Stimulated activated CD4-positive, alpha-beta T cell treated with anti-CD3 and anti-CD28 coated beads, Interleukin-4, amount 100 ng/mL, for 24 hours (primary cell): ENCODE data around the gene ZNF213.
"Not testable (repeated sequence)": the region's sequence is repeated elsewhere in the genome, so short reads cannot be mapped to it uniquely, and the experiment has no call there.

Source experiments
- DNase-seq: peaks from one replicate; pipeline ENCODE4 v3.0.0-alpha.2; 2020

The ZNF213 gene

DNA sequence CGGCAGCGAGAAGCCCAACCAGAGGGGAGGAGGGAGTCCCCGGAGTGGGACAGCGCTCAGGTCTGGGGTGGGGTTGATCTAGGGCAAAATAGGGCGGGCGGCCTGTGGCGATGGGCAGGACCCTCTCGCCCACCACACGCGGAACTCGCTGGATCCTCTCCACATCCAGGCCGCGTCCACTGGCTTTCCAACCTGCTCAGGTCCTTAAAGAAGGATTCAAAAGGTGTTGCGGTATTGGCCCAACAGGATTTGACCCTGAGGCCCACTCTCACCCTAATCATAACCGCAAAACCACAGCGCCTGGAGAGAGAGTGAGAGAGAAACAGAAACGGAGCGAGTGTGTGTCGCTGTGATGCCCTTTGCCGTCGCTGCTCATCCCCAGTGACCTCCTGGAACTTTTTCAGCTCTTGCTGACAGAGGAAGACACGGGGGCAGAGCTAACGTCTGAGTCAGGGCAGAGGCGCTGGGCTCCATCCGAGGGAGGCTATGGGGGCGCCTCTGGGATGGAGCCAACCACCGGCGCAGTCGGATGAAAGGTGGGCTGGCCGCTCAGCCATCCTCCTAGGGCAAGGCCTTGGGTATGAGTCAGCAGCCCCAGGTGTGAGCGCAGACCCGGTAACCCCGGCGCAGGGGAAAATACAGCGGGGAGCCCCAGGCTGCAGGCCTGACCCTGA lies 36.5 kb downstream of the ZNF213 start:
- peak; percentile 50 for DNase-seq

GRCh38 chr16:3171855-3172593 lies 37.2 kb downstream of the ZNF213 start:
- DNase-seq = peak; percentile 62

- no peak for DNase-seq
Observed at GRCh38 chr16:3173892-3174617, 39.2 kb downstream of the ZNF213 start.

DNA sequence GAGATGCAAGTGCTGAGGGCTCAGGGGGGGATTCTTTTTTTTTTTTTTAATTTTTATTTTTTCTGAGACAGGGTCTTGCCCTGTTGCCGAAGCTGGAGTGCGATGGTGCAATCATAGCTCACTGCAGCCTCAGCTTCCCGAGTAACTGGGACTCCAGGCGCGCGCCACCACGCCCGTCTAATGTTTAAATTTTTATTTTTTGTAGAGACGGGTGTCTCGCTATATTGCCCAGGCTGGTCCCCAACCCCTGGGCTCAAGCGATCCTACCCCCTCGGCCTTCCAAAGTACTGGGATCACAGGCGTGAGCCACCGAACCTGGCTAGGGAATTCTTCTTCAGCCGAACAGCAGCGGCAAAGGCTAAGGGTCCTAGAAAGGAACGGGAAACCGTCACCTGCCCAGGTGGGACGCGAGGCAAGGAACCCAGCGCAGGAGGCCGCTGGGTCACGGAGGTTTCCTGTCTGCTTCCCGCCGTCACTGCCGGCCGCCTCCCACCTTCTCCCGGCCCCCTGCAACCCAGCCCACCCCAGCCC lies 39.9 kb downstream of the ZNF213 start:
- no peak for DNase-seq

DNA sequence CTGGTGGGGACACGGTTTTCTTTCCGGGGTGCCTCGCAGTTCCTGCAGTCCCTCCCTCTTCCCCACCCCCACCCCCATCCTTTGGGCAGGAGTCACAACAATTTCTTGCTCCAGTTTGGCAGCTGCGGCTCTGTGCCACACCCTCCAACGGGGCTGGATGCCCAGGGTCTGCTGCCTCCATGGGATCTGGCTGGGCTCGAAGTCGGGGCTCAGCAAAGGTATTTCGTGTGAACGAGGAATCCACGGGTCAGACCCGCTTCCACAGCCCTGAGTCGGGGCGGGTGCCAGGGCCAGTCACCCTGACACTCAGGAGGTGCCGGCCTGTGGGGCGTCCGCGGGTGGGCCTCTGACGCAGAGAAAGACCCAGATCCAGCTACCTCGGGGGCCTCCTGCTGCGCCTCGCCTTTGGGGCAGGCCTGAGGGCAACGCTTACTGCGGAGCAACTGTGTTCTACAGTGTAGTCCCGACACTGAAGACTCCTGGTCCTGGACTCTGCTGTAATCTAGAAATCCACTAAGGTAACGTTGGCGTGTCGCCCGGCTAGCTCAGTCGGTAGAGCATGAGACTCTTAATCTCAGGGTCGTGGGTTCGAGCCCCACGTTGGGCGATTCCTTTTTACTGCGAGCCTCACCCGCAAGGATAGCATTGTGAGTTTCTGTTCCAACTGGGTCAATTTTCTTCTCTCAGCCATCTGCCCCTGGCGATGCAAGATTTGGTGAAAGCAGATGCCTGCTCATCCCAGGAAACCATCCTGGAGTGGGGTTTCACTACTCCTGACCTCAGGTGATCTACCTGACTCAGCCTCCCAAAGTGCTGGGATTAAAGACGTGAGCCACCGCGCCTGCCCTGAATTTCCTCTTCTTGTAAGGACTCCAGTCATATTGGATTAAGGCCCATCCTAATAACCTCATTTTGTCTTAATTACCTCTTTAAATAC lies 40.6 kb downstream of the ZNF213 start:
- DNase-seq = peak; percentile 41

- DNase-seq = no peak
Observed at GRCh38 chr16:3179651-3180050, 44.8 kb downstream of the ZNF213 start.

- DNase-seq = no peak
Observed at GRCh38 chr16:3180445-3180878, 45.6 kb downstream of the ZNF213 start.

DNA sequence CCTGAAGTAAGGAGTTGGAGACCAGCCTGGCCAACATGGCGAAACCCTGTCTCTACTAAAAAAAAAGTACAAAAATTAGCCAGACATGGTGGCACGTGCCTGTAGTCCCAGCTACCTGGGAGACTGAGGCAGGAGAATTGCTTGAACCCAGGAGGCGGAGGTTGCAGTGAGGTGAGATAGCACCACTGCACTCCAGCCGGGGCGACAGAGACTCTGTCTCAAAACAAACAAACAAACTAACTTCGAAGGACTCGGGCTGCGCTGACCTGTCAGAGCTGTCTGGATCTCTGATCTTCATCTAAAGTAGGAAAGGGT lies 47.4 kb downstream of the ZNF213 start:
- DNase-seq = not testable (repeated sequence)

DNA sequence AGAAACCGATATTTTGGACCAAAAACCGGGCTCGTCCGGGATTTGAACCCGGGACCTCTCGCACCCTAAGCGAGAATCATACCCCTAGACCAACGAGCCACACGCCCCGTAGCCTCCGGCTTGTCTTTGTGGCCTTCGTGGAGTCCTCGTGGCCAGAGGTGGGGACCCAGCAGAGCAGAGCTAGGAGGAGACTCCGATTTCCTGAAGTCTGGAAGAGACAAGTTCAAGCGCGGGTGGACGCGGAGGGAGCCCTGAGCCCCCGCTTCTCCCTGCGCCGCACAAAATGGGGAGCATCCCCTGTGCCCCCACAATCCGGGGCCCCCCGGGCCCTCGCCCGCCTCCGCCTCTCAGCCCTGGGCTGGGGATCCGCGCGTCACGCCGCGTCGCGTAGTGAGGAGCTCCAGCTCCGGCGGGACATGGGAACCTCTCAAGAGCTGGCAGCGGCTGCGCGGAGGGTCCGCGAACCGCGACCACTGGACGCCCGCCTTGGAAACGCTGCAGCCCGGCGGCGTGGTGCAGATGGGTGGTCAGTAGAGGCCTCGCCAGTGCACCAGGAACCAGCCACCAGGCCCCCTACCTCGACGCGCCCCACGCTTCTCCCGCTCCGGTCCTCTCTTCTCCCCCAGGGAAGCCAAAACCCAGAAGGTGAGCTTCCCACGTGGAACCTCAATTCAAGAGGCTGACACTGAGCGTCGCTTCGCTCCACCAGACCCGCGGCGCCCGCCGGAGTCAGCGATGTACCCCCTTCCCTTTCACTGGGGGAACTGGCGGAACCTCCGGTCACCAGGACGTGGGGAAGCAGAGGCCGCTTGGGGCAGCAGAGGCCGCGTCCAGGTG lies 48.0 kb downstream of the ZNF213 start:
- peak; percentile 55 for DNase-seq

- no peak for DNase-seq
Observed at GRCh38 chr16:3183445-3184139, 48.8 kb downstream of the ZNF213 start.

- no peak for DNase-seq
Observed at GRCh38 chr16:3186946-3187690, 52.3 kb downstream of the ZNF213 start.

- DNase-seq = peak; percentile 74
Observed at GRCh38 chr16:3187798-3188674, 53.2 kb downstream of the ZNF213 start, which contains the start of gene OR1F1. TSS of gene OR1F1 (plus strand) at chr16:3188204.

DNA sequence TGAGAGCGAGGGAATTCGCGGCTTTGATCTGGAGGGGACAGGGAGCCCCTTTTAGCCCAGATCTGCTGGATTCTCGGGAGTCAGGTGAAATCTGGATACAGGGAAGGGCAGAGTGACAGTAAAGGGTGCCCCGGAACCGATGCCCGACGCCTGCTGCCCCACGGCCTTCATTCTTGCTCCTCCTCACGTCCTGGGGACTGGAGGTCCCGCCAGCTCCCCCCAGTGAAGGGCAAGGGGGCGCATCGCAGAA lies 53.8 kb downstream of the ZNF213 start:
- no peak for DNase-seq

DNA sequence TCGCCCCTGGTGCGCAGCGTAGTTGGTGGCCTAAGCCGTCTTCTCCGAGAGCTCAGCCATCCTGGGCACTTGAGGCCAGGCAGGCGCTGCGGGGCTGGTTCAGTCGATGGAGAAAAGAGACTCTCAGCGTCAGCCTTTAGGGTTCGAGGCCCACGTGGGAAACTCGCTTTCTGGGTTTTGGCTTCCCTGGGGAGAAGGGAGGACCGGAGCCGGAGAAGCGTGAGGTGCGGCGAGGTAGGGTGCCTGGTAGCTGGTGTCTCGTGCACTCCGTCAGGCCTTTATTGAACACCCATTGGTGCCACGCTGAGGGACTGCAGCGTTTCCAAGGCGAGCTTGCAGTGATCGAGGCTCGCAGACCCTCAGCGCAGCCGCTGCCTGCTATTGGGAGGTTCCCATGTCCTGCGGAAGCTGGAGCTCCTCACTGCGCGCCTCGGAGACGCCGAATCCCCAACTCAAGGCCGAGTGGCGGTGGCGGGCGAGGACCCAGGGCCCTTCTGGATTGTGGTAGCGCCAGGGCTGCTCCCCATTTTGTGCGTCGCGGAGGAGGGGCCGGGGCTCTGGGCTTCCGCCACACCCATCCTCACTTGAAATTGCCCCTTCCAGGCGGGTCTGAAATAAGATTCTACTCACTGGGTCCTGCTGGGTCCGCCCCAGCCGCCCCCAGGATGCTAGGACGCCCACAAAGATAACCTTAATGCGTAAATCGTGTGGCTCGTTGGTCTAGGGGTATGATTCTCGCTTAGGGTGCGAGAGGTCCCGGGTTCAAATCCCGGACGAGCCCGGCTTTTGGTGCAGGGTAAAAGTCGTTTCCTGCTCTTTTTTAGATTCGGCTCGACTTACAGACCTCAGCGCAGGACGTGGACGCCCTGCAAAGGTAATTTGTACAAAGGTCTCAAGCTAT lies 54.3 kb downstream of the ZNF213 start:
- DNase-seq = peak; percentile 52

DNA sequence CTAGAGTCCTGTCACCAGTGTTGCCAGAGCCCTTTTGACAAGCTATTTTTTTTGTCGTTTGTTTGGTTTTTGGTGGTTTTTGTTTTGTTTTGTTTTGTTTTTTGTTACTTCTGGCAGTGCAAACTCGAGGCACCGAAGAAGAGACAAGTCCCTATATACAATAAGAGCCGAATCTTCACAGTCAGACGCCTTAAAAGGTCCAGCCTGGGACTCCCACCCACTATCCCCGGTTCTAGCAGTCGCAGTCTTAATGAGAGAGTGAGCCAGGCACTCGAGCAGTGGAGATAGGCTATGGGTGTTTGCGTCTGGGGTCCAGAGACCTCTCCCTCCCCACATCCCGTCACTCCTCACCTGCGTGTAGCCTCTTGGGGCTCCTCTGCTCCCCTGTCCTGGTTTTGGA lies 55.0 kb downstream of the ZNF213 start:
- no peak for DNase-seq

GRCh38 chr16:3190949-3191353 lies 56.1 kb downstream of the ZNF213 start:
- DNase-seq = no peak
